Fibroblast of lung (primary cell): ENCODE data around the gene PCID2. TPM values are rescaled to one million over a fixed set of nuclear protein-coding genes. Genes with fewer than 3 reads are reported as not detected.

Experiments
- DNase-seq, 2 donors: peaks; one replicate each; pipeline versions ENCODE4 v3.0.0 to v3.0.0-alpha.2; 2010; ENCODE audit warnings: low read depth in 2 of 2
- H2AFZ ChIP-seq: 2 replicates; pipeline ENCODE4 v1.5.1; 2012; ENCODE audit warnings: low read length, control low read depth, inconsistent platforms
- H3K27ac ChIP-seq: 2 replicates; pipeline ENCODE4 v1.5.1; 2011; ENCODE audit warnings: low read length, control low read depth; ENCODE audit not compliant: insufficient read depth
- H3K27me3 ChIP-seq: 2 replicates; pipeline ENCODE4 v1.5.1; 2011; ENCODE audit warnings: mild to moderate bottlenecking, low read length; ENCODE audit not compliant: control insufficient read depth, insufficient read depth
- H3K36me3 ChIP-seq: 2 replicates; pipeline ENCODE4 v1.5.1; 2011; ENCODE audit warnings: low read length; ENCODE audit not compliant: control insufficient read depth, insufficient read depth
- H3K4me1 ChIP-seq: 2 replicates; pipeline ENCODE4 v1.5.1; 2011; ENCODE audit warnings: low read length; ENCODE audit not compliant: control insufficient read depth, insufficient read depth; ENCODE audit errors: extremely low read depth
- H3K4me2 ChIP-seq: 2 replicates; pipeline ENCODE4 v1.5.1; 2011; ENCODE audit warnings: low read length, control low read depth; ENCODE audit not compliant: insufficient read depth; ENCODE audit errors: extremely low read depth
- H3K4me3 ChIP-seq, 4 experiments: fragments of 200-600 bp in 1 of 4; sonication (generic) in 1 of 4; replicated peaks in 1 of 4; 2 replicates each; pipeline ENCODE4 v1.5.1; 2011 to 2016; ENCODE audit warnings: low read length in 4 of 4, low read depth in 3 of 4, mild to moderate bottlenecking in 3 of 4, control low read depth in 2 of 4, inconsistent platforms in 1 of 4, mixed read lengths in 1 of 4; ENCODE audit not compliant: insufficient read depth in 1 of 4; ENCODE audit errors: control extremely low read depth in 1 of 4
- H3K79me2 ChIP-seq: 2 replicates; pipeline ENCODE4 v1.5.1; 2012; ENCODE audit warnings: mild to moderate bottlenecking, low read length, inconsistent platforms; ENCODE audit not compliant: control insufficient read depth, insufficient read depth
- H3K9ac ChIP-seq: 2 replicates; pipeline ENCODE4 v1.5.1; 2011; ENCODE audit warnings: mild to moderate bottlenecking, low read length, control low read depth; ENCODE audit not compliant: insufficient read depth
- H3K9me3 ChIP-seq: 2 replicates; pipeline ENCODE4 v1.5.1; 2012; ENCODE audit warnings: low read depth, low read length; ENCODE audit not compliant: control insufficient read depth, insufficient read depth
- H4K20me1 ChIP-seq: 2 replicates; pipeline ENCODE4 v1.5.1; 2011; ENCODE audit warnings: low read length; ENCODE audit not compliant: control insufficient read depth, insufficient read depth; ENCODE audit errors: extremely low read depth
- EZH2 ChIP-seq: IDR thresholded peaks from 2 replicates; pipeline ENCODE4 v1.5.1; 2012; ENCODE audit warnings: low read length, control low read depth, mild to moderate bottlenecking; ENCODE audit errors: missing control alignments
- polyA plus RNA-seq, 2 donors: library from polyadenylated mRNA; depleted of rRNA in 1 of 2; stranded (reverse) in 1 of 2; unstranded in 1 of 2; fragments of >200 nt; gene quantifications; 2 replicates each; pipeline ENCODE4 v1.2.1, GENCODE V29; 2011 to 2012; ENCODE audit warnings: missing spikeins in 1 of 2
- total RNA-seq: library from RNA; depleted of rRNA; stranded (reverse); fragments of >200 nt; gene quantifications from 2 replicates; pipeline ENCODE4 v1.2.1, GENCODE V29; 2014
- TF ChIP-seq, protein P1 (sequence below), 2 donors: IDR thresholded peaks in 1 of 2; conservative IDR thresholded peaks in 1 of 2; 1 replicate in 1 of 2; 2 replicates in 1 of 2; pipeline ENCODE4 v1.5.1; 2011 to 2012; ENCODE audit warnings: low read length in 2 of 2, control low read depth in 1 of 2, inconsistent platforms in 1 of 2, low read depth in 1 of 2, mild to moderate bottlenecking in 1 of 2

PCID2 gene
- total and polyA plus RNA-seq, 2 donors (not counting 1 experiment from before 2014, with no cell fraction given): 93.5 to 113 TPM

DNA sequence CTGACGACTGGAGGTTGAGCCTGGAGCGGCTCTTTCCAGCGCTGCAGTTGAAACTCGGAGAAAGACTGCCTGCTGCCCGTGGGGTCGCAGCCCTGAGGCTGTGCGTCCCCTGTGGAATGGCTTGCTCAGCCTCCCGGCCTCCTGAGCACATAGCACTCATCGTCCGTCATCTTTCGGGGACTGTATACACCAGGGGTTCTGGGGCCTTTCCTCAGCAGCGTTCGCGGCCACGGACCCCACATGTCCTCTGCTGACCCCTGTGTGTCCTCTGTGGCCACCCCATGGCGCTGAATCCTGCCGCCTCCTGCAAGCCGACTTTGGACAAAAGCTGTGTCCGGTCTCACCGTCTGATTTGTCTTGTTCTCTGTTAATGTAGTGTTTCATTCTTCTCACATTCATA lies 21.3 kb upstream of the PCID2 start:
- Histone ChIP-seq H2AFZ (no peak overlapping the region), H3K79me2 (peaks cover 21% of the 10 kb centered on the region), H3K9me3 (no peaks in the 10 kb centered on the region), H3K4me2 (no peak overlapping the region), H3K27ac (no peak overlapping the region), H3K27me3 (no peaks in the 10 kb centered on the region), H4K20me1 (no peaks in the 10 kb centered on the region), H3K9ac (no peak overlapping the region), H3K36me3 (peaks cover 28% of the 10 kb centered on the region), H3K4me3 (no peak overlapping the region), H3K4me1 (no peaks in the 10 kb centered on the region)
- DNase-seq: no peak
- TF ChIP-seq EZH2: no peak
- TF ChIP-seq, protein P1, sequence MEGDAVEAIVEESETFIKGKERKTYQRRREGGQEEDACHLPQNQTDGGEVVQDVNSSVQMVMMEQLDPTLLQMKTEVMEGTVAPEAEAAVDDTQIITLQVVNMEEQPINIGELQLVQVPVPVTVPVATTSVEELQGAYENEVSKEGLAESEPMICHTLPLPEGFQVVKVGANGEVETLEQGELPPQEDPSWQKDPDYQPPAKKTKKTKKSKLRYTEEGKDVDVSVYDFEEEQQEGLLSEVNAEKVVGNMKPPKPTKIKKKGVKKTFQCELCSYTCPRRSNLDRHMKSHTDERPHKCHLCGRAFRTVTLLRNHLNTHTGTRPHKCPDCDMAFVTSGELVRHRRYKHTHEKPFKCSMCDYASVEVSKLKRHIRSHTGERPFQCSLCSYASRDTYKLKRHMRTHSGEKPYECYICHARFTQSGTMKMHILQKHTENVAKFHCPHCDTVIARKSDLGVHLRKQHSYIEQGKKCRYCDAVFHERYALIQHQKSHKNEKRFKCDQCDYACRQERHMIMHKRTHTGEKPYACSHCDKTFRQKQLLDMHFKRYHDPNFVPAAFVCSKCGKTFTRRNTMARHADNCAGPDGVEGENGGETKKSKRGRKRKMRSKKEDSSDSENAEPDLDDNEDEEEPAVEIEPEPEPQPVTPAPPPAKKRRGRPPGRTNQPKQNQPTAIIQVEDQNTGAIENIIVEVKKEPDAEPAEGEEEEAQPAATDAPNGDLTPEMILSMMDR (conservative IDR thresholded peaks at IDR 0.05 in 1 of 2, IDR thresholded peaks at IDR 0.05 in 1 of 2; ENCODE audit: low read depth in 1 of 2, low read length in 2 of 2): no peak

DNA sequence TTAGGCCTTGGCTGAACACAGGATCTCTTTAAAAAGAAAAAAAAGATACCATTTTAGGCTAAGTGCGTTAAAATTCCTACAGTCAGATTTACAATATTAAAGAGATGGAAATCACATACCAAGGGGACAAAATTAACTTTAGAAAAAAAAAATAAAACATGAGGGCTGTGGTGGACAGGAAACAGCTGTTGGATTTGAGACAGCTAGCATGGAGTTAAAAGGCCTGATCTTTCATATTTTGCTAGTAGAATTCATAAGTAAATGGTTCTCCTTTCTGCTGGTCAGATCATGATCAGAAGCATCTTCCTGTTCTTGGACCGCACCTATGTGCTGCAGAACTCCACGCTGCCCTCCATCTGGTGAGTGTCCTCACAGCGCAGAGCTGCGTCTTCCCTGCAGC lies 20.7 kb upstream of the PCID2 start:
- Histone ChIP-seq H2AFZ (no peak overlapping the region), H4K20me1 (no peaks in the 10 kb centered on the region), H3K4me3 (no peak overlapping the region), H3K4me2 (no peak overlapping the region), H3K27ac (peak overlapping the region; percentile 16), H3K79me2 (peaks cover 27% of the 10 kb centered on the region), H3K27me3 (no peaks in the 10 kb centered on the region), H3K4me1 (no peaks in the 10 kb centered on the region), H3K9me3 (no peaks in the 10 kb centered on the region), H3K36me3 (peaks cover 31% of the 10 kb centered on the region), H3K9ac (no peak overlapping the region)
- TF ChIP-seq, protein P1 (conservative IDR thresholded peaks at IDR 0.05 in 1 of 2, IDR thresholded peaks at IDR 0.05 in 1 of 2; ENCODE audit: low read depth in 1 of 2, low read length in 2 of 2): no peak
- DNase-seq: peak in 1 of 2 donors; percentile 65

DNA sequence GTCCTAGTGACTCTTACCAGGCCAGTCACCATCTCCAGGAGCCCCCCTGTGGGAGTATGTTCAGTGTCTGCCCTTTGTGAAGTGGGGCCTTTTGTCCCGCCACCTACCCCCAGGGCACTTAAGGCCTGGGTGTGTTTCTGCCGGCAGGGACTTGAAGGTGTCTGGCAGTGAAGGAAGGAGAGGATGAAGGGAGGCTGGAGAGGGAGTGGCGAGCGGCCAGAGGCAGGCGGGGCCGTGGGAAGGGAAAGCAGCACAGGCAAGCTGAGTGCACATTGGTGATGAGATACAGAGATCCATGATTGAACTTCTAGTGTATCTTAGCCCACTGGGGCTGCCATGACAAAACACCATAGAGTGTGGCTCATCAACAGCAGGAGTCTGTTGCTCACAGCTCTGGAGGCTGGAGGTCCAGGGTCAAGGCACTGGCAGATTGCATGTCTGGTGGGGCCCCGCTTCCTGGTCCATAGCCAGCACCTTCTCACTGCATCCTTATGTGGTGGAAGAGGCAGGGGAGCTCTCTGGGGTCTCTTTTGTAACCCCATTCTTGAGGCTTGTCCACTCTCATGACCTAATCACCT lies 18.5 kb upstream of the PCID2 start:
- Histone ChIP-seq H3K4me1 (no peaks in the 10 kb centered on the region), H3K4me2 (no peak overlapping the region), H4K20me1 (no peaks in the 10 kb centered on the region), H2AFZ (no peak overlapping the region), H3K9ac (no peak overlapping the region), H3K36me3 (peaks cover 31% of the 10 kb centered on the region), H3K79me2 (peaks cover 45% of the 10 kb centered on the region), H3K27me3 (no peaks in the 10 kb centered on the region), H3K9me3 (no peaks in the 10 kb centered on the region), H3K4me3 (no peak overlapping the region), H3K27ac (peak overlapping the region; percentile 41)
- TF ChIP-seq EZH2: no peak
- TF ChIP-seq, protein P1 (conservative IDR thresholded peaks at IDR 0.05 in 1 of 2, IDR thresholded peaks at IDR 0.05 in 1 of 2; ENCODE audit: low read depth in 1 of 2, low read length in 2 of 2): no peak
- DNase-seq: peak in 1 of 2 donors; percentile 47
